Lower leg skin (tissue), 3 donors: ENCODE measurements around the gene ARHGEF10L.

Experiments
- POLR2A ChIP-seq, 2 donors: fragments of 450-650 bp; IDR thresholded peaks; one replicate each; pipeline ENCODE4 v1.6.1; 2016 to 2017; ENCODE audit warnings: antibody characterized with exemption in 2 of 2, mild to moderate bottlenecking in 1 of 2, moderate library complexity in 1 of 2
- TF ChIP-seq, protein P1 (sequence below), 3 donors: fragments of 450-650 bp; IDR thresholded peaks; one replicate each; pipeline ENCODE4 v1.5.1; 2016; ENCODE audit warnings: antibody characterized with exemption in 3 of 3, mild to moderate bottlenecking in 3 of 3, moderate library complexity in 2 of 3

DNA sequence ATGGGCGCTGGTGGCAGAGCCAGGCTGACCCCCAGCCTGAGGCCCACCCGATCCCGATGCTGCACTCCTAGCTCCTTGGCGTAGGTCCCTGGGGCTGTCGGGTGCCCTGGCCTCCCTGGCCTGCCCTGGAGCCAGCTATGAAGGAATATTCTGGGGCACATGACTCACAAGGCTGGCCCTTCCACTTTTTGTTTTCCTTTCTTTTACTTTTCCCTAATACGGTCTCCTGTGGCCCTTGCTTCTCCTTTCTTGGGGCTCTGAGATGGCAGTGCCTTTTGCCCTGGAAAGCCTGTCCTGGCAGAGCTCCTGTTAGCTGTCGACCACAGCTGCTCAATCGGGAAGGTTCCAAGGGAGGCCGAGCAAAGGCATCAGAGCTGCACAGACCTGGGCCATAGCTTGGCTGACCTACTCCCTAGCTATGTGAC, 22.1 kb downstream of the ARHGEF10L start:
- TF ChIP-seq POLR2A (IDR thresholded peaks at IDR 0.05), result no peak
- TF ChIP-seq, protein P1, sequence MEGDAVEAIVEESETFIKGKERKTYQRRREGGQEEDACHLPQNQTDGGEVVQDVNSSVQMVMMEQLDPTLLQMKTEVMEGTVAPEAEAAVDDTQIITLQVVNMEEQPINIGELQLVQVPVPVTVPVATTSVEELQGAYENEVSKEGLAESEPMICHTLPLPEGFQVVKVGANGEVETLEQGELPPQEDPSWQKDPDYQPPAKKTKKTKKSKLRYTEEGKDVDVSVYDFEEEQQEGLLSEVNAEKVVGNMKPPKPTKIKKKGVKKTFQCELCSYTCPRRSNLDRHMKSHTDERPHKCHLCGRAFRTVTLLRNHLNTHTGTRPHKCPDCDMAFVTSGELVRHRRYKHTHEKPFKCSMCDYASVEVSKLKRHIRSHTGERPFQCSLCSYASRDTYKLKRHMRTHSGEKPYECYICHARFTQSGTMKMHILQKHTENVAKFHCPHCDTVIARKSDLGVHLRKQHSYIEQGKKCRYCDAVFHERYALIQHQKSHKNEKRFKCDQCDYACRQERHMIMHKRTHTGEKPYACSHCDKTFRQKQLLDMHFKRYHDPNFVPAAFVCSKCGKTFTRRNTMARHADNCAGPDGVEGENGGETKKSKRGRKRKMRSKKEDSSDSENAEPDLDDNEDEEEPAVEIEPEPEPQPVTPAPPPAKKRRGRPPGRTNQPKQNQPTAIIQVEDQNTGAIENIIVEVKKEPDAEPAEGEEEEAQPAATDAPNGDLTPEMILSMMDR (IDR thresholded peaks at IDR 0.05), result no peak
